ENCODE measurements around the gene SIRPB1.
"Not testable (repeated sequence)": the region's sequence is repeated elsewhere in the genome, so short reads cannot be mapped to it uniquely, and the experiment has no call there.

SIRPB1 gene

DNA sequence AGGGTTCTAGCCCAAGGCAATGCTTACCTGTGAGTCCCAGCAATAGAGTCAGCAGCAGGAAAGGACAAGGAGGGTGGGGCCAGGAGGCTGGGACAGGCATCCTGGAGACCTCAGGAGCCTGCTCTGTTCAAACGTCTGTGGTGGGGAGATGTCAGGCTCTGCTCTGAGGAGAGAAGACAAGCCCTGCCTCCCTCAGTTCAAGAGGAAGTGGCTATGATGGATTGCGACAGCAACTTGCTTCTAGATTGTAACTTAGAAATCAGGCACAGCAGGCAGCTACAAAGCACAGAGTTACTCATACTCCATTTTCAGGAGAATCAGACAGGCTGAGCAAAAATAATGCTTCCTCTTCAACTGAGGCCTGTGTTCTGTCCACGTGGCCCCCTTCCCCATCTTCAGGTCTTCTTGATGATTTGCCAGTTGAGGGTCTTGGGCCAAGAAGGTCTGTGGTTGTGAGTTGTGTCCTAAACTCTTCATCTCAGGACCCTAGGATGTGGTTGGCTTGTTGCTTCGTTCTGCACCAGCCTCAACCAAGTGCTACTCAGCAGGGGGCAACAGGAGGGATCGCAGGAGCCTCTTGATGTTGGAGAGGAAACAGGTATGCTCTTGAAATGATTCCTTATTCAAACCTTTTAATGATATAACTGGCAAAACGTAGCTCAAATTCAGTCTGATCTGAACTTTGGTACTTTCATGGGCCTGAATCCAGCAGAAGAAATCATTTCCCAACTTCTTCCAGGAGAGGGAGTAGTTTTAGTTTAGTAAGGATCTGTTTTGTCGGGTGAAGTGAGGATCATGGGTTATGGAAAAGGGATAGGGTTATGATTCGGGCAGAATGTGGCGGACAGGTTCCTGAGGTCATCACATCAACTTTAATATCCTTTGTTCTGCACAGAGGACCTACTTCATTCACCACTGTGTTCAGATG, 31.0 kb downstream of the SIRPB1 start:
- DNase-seq = no peak

- DNase-seq = no peak
Measured at GRCh38 chr20:1587781-1588532, 31.9 kb downstream of the SIRPB1 start.

DNA sequence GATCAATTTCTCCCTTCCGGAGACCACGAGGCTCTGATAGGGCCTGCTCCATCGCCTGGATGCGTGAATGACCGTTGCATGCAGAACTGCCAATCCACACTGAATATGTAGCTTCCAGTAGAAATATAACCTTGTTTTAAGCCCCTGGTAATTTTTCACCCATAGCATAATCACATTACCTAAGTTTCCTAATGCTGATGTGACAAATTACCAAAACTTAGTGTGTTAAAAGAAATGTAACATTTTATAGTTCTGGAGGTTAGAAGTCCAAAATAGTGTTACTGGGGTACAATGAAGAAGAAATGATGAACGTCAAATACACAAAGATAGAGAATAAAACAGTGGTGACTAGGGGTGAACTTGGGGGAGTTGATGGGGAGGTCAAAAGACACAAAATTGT, 40.3 kb downstream of the SIRPB1 start:
- DNase-seq = no peak

GRCh38 chr20:1577906-1578305, 41.9 kb downstream of the SIRPB1 start:
- no peak for DNase-seq

DNA sequence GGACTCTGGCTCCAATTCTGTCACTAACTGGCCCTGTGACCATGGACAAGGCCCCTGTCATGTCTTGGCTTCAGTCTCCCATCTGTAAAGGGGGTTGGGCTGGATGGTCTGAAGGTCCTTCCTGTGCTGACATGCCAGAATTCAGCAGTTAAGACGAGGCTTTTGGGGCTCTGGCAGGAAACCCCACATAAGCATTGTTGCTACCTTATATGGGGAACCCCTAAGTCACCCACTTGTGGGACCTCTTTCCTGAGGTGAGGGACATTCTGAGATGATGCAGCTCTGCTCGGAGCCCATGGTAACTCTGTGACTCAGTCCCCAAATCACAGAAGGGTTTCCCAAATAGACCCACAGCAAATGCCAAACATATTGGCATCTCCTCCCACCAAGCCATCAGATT, 42.5 kb downstream of the SIRPB1 start:
- not testable (repeated sequence) for DNase-seq

DNA sequence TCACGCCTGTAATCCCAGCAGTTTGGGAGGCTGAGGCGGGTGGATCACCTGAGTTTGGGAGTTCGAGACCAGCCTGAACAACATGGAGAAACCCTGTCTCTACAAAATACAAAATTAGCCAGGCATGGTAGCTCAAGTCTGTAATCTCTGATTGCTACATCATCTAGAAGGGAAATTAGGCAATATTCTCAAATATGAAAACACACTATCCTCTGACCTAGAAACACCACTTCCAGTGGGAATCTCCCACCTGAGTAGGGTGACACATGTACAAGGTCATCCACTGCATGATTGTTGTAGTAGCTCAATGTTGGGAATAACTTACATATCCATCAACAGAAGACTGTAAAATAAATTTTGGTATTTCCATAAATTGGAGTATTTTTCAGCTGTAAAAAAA, 43.2 kb downstream of the SIRPB1 start:
- no peak for DNase-seq

- not testable (repeated sequence) for DNase-seq
Measured at GRCh38 chr20:1576003-1576402, 43.8 kb downstream of the SIRPB1 start.

DNA sequence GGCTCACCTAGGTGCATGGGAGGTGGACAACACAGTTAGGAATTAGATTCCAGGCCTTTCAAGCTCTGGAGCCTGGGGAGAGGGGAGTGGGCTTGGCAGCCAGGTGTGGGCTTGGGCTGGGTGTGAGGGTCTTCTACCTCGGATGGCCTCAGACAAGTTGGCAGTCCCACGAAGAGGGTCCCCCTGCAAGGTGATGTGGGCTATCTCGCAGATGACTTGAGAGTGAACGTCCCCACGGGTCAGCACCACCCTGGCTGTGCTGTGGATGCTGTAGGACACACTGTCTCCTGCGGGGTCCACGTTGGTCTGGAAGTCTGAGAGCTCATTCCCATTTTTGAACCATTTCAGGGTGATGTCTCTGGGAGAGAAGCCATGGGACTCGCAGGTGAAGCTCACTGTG, 48.2 kb downstream of the SIRPB1 start:
- DNase-seq = not testable (repeated sequence)

Measured in fibroblast of upper back skin (primary cell).